Stimulated activated CD4-positive, alpha-beta T cell treated with anti-CD3 and anti-CD28 coated beads, Interleukin-4, amount 100 ng/mL, for 48 hours (primary cell): ENCODE results near the gene HSPA1B.
"Not testable (repeated sequence)": the region's sequence is repeated elsewhere in the genome, so short reads cannot be mapped to it uniquely, and the experiment has no call there.

ENCODE experiments used
- DNase-seq, 2 donors: peaks; one replicate each; pipeline ENCODE4 v3.0.0-alpha.2; 2020; ENCODE audit warnings: low read depth in 2 of 2

The HSPA1B gene

GRCh38 chr6:31826793-31827285 lies 699 bp upstream of the HSPA1B start:
- peak in 1 of 2 donors; percentile 45 for DNase-seq

- no peak for DNase-seq
Observed at GRCh38 chr6:31829633-31830283, 2.2 kb downstream of the HSPA1B start.

- DNase-seq, result no peak
Observed at GRCh38 chr6:31830886-31831335, 3.4 kb downstream of the HSPA1B start.

- DNase-seq, result no peak
Observed at GRCh38 chr6:31831350-31832215, 4.0 kb downstream of the HSPA1B start.

DNA sequence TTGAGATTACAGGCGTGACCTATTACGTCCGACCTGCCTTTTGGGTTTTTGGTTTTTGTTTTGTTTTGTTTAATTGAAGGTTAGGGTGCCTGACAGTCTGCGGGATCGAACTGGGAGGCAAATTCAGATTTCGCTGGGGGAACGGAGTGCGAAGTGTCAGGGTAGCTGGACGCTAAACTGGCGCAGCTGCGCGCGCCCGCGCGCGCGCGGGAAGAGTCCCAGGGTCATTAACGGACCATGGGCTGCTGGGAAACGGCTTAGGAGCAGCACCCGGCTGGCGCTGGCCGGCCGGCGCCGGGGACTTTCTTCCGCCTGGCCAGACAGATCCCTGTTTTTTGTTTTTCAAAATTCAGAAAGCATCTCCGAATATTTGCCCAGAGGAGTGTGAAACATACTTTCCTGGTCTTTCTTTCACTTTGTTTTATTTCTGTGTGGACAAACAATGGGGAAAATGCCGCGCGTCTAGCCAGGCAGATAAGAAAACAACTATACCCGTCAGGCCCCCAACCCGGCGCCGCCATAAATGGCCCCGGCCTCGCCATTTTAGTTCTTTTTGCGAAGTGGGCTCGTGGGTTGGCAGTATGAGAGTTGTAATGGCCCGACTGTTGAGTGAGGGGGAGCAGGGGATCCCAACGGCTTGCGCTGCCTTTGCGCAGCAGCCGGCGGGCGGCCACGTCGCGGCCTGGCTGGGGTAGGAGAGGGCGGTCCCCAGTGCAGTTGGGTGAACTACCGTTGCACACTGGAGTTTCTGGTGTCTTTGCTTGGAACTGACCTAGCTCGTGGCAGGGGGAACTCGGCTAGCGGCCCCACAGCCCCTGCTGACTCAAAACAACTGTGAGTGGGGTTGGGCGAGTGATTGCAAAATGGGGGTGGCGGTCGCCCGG lies 7.1 kb downstream of the HSPA1B start:
- DNase-seq, result peak; percentile 67 to 75

- DNase-seq, result no peak
Observed at GRCh38 chr6:31836047-31836473, 8.5 kb downstream of the HSPA1B start.

DNA sequence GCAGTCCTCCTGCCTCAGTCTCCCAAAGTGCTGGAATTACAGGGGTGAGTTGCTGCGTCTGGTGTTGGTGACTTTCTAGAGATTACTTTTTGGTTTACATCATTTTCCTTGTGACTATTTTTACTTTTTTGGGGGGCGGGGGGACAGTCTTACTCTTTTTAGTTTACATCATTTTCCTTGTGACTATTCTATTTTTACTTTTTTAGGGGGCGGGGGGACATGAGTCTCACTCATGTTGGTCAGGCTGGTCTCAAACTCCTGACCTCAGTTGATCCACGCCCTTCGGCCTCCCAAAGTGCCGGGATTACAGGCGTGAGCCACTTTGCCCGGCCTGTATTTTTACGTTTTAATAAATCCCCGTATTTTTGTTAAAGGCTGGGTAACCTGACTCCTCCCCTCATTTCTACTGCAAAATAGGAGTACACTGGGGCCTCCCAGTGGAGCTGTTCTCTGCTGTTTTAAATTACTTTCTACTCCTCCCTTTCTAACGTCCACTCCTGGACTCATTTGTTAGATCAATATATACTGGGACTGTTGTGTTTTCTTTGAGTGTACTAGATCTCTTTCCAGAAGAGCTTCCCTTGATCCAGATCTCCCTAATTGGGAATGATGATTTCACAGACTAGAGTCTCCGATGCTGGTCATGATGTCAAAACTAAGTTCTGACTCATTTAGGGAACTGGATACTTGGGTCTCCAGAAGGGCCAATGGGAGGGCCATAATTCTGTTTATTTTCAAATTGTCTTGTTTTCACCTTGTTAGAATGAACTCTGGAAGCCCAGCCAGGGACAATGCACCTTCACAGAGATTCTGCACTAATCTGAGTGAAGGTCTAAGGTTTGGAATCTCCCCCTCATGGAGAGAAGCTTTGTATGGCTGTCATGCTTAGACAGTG lies 9.2 kb downstream of the HSPA1B start:
- no peak for DNase-seq

DNA sequence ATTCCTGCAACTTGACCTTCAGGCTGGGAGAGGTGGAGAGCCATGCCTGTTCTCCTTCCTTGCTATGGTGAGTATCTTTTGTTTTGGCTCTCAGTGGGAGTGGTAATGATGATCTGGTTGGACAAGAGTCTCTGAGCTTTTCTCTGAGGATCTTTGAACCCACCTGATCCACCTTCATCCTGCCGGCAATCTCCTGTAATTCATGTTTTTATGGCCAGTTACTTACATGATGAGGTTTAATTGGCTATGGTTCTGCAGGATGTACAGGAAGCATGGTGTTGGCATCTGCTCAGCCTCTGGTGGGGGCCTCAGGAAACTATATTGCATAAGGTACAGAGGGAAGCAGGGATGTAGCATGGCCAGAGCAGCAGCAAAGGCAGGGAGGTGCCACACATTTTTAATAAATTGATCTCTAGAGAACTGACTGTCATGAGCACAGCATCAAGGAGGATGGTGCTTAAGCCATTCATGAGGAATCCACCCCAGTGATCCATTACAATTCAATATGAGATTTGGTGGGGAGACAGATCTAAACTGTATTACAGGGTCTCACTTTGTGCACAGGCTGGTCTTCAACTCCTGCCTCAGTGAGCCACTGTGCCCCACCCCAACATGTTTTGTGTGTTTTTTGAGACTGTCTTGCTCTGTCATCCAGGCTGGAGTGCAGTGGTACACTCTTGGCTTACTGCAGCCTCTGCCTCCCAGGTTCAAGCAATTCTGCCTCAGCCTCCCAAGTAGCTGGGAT lies 10.0 kb downstream of the HSPA1B start:
- DNase-seq, result no peak

DNA sequence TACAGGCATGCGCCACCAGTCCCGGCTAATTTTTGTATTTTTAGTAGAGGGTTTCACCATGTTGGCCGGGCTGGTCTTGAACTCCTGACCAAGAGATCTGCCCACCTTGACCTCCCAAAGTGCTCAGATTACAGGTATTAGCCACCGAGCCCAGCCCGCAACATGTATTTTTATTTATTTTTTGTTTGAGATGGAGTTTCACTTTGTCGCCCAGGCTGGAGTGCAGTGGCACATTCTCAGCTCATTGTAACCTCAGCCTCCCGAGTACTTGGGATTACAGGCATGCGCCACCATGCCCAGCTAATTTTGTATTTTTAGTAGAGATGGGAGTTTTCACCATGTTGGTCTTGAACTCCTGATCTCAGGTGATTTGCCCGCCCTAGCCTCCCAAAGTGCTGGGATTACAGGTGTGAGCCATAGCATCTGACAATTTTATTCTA lies 10.6 kb downstream of the HSPA1B start:
- not testable (repeated sequence) for DNase-seq

- DNase-seq, result no peak
Observed at GRCh38 chr6:31838968-31839367, 11.4 kb downstream of the HSPA1B start.

GRCh38 chr6:31839779-31840126 lies 12.2 kb downstream of the HSPA1B start:
- DNase-seq, result not testable (repeated sequence)

- no peak for DNase-seq
Observed at GRCh38 chr6:31842053-31842452, 14.5 kb downstream of the HSPA1B start.

- DNase-seq, result no peak
Observed at GRCh38 chr6:31844507-31844906, 17.0 kb downstream of the HSPA1B start.

DNA sequence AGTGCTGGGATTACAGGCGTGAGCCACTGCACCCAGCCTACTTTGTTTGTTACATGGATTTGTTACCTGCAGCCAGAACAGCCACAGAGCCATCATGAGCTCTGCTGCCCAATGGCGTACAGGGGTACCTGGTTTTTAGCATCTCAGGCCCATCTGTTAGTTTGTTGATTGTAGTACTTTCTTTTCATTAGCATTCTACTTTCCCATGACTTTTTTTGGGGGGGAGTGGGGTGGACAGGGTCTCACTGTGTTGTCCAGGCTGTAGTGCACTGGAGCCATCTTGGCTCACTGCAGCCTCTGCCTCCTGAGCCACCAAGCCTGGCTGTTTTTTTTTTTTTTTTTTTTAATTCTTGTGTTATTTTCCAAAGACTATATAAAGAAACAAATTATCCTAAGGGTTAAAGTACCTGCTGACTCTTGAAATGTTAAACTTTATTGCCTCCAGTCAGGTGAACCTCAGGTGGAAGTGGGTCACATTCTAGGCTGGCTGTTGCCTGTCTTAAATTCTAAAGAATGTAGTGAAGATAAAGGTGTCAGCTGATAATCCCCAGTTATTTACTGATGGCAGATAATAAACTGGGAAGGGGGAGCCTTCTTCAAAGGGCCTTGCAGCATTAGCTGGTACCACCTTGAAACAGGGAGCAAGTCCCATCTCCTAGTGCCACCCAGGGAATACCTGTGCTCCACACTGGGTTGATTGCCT lies 19.9 kb downstream of the HSPA1B start:
- DNase-seq, result no peak

- no peak for DNase-seq
Observed at GRCh38 chr6:31850765-31851484, 23.4 kb downstream of the HSPA1B start.

DNA sequence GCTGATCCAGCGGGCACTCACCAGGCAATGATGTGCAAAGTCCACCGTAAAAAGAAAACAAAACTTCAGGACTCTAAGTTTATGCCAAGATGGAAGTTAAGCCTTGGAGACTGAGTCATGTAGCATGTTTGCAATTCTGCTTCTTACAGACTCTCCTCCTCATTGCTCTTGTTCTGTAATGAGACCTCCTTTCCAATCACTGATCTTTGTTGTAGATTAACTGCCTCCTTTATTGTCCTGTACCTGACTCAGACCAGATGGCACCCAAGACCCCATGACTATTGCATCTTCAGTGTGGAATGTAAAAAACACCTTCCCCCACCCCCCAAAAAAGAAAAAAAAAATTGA lies 23.9 kb downstream of the HSPA1B start:
- no peak for DNase-seq

DNA sequence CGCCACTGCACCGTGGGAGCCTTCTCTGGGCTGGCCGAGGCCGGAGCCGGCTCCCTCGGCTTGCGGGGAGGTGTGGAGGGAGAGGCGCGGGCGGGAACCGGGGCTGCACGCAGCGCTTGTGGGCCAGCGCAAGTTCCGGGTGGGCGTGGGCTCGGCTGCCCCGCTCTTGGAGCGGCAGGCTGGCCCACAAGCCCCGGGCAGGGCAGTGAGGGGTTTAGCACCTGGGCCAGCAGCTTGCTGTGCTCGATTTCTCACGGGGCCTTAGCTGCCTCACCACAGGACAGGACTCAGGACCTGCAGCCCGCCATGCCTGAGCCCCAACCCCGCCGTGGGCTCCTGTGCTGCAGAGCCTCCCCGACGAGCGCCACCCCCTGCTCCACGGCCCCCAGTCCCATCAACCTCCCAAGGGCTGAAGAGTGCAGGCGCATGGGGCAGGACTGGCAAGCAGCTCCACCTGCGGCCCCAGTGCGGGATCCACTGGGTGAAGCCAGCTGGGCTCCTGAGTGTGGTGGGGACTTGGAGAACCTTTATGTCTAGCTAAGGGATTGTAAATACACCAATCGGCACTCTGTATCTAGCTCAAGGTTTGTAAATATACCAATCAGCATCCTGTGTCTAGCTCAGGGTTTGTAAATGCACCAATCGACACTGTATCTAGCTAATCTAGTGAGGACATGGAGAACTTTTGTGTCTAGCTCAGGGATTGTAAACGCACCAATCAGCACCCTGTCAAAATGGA lies 24.6 kb downstream of the HSPA1B start:
- not testable (repeated sequence) for DNase-seq

DNA sequence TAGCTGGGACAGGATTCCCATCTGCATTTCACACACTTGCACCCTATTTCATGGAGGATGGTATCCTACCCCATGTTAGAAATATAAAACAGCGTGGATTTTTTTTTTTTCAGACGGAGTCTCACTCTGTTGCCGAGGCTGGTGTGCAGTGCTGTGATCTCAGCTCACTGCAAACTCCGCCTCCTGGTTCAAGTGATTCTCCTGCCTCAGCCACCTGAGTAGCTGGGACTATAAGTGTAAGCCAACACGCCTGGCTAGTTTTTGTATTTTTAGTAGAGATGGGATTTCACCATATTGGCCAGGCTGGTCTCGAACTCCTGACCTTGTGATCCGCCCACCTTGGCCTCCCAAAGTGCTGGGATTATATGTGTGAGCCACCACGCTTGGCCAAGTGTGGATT lies 30.2 kb downstream of the HSPA1B start:
- not testable (repeated sequence) for DNase-seq
